Hepatocyte (in vitro differentiated cells): Measurements from ENCODE around the gene SUCNR1.
"Not testable (repeated sequence)": the region's sequence is repeated elsewhere in the genome, so short reads cannot be mapped to it uniquely, and the experiment has no call there.

Experiments used
- CTCF ChIP-seq: fragments of 200-600 bp; sonication (generic); IDR thresholded peaks from 2 replicates; pipeline ENCODE4 v1.5.1; 2016; ENCODE audit warnings: antibody characterized with exemption, mild to moderate bottlenecking; ENCODE audit not compliant: poor library complexity
- EZH2 ChIP-seq: fragments of 200-600 bp; sonication (generic); IDR thresholded peaks from 2 replicates; pipeline ENCODE4 v1.6.1; 2016; ENCODE audit warnings: antibody characterized with exemption, mild to moderate bottlenecking, borderline replicate concordance

DNA sequence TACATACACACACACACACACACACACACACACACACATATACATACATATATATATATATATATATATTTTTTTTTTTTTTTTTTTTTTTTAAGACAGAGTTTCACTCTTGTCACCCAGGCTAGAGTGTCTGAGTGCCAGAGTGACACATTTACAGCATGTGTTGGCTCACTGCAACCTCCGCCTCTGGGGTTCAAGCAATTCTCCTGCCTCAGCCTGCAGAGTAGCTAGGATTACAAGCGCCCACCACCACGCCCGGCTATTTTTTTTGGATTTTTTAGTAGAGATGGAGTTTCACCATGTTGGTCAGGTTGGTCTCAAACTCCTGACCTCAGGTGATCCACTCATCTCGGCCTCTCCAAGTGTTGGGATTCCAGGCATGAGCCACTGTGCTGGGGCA is 636 bp downstream of the SUCNR1 start:
- not testable (repeated sequence) for TF ChIP-seq CTCF, EZH2
